HCT116 (cell line): Measurements from ENCODE around the gene IFNLR1. TPM values are rescaled to one million over a fixed set of nuclear protein-coding genes. Genes with fewer than 3 reads are reported as not detected.

Experiments
- ATAC-seq: fragments of 200-7000 bp; cut with Tn5 transposase; 2 replicates; pipeline ENCODE4 v1.9.1; 2020; ENCODE audit warnings: mild to moderate bottlenecking, moderate library complexity
- BruUV-seq: library from RNA; stranded (reverse); fragments of 400-500 nt; replicated peaks from 2 replicates; lab custom pipeline; 2021; lab: Mats Ljungman, UMichigan
- CTCF ChIA-PET: fragments of 300-600 bp; sonication (Branson Sonifier 250); formaldehyde crosslinking; loops from one replicate; lab custom pipeline; 2021; ENCODE audit warnings: antibody characterized with exemption; lab: Charles Lee
- POLR2A ChIA-PET: fragments of 300-600, 350-600 bp; sonication (Branson Sonifier 250); formaldehyde crosslinking; loops from one replicate; lab custom pipeline; 2021; ENCODE audit warnings: antibody characterized with exemption; lab: Charles Lee
- RAD21 ChIA-PET, 2 experiments: fragments of 300-600 bp; sonication (Branson Sonifier 250); formaldehyde crosslinking; loops; one replicate each; lab custom pipeline; 2023; ENCODE audit warnings: low total read pairs in 2 of 2; ENCODE audit not compliant: uncharacterized antibody in 2 of 2, unreplicated experiment in 2 of 2, low non-redundant PET in 1 of 2; lab: Charles Lee
- DNase-seq: peaks from one replicate; pipeline ENCODE4 v3.0.0-alpha.2; 2010; ENCODE audit warnings: low read depth, low spot score
- H2AFZ ChIP-seq: fragments of 200-600 bp; shearing (Covaris generic), sonication (generic); 2 replicates; pipeline ENCODE4 v1.6.1; 2017; ENCODE audit warnings: low read depth, mixed run types, mixed read lengths, antibody characterized with exemption, low read length; ENCODE audit not compliant: poor library complexity, severe bottlenecking
- H3K27ac ChIP-seq: 2 replicates; pipeline ENCODE4 v1.5.1; 2012; ENCODE audit warnings: low read depth, low read length
- H3K27me3 ChIP-seq: fragments of 200-600 bp; sonication (generic); 2 replicates; pipeline ENCODE4 v1.6.1; 2016; ENCODE audit warnings: mixed run types, low read length, mixed read lengths; ENCODE audit not compliant: insufficient read depth
- H3K36me3 ChIP-seq, 2 experiments: fragments of 200-500 bp in 1 of 2; fragments of 200-600 bp in 1 of 2; sonication (Bioruptor generic) in 1 of 2; sonication (generic) in 1 of 2; 2 replicates each; pipeline versions ENCODE4 v1.5.1 to v1.6.1; 2014 to 2016; ENCODE audit warnings: low read length in 2 of 2, inconsistent platforms in 1 of 2, mixed read lengths in 1 of 2, mixed run types in 1 of 2; ENCODE audit not compliant: insufficient read depth in 2 of 2, control insufficient read depth in 1 of 2
- H3K4me1 ChIP-seq, 2 experiments: fragments of 200-600 bp in 1 of 2; sonication (generic) in 1 of 2; 2 replicates each; pipeline versions ENCODE4 v1.5.1 to v1.6.1; 2012 to 2017; ENCODE audit warnings: low read length in 2 of 2, inconsistent platforms in 1 of 2, mild to moderate bottlenecking in 1 of 2, mixed read lengths in 1 of 2, mixed run types in 1 of 2, moderate library complexity in 1 of 2; ENCODE audit not compliant: insufficient read depth in 2 of 2, control insufficient read depth in 1 of 2
- H3K4me2 ChIP-seq: fragments of 200-600 bp; sonication (generic); 2 replicates; pipeline ENCODE4 v1.6.1; 2017; ENCODE audit warnings: mixed run types, low read length, mixed read lengths
- H3K4me3 ChIP-seq, 2 experiments: fragments of 200-600 bp in 1 of 2; sonication (generic) in 1 of 2; replicated peaks in 1 of 2; 2 replicates each; pipeline ENCODE4 v1.5.1; 2011 to 2016; ENCODE audit warnings: low read length in 2 of 2, control low read depth in 1 of 2, low read depth in 1 of 2, mild to moderate bottlenecking in 1 of 2, mixed read lengths in 1 of 2, mixed run types in 1 of 2
- H3K79me2 ChIP-seq: fragments of 200-600 bp; sonication (generic); 2 replicates; pipeline ENCODE4 v1.6.1; 2017; ENCODE audit warnings: mild to moderate bottlenecking, mixed run types, low read length, moderate library complexity, mixed read lengths; ENCODE audit not compliant: insufficient read depth
- H3K9ac ChIP-seq: fragments of 200-600 bp; sonication (generic); 2 replicates; pipeline ENCODE4 v1.6.1; 2016; ENCODE audit warnings: low read length, mixed read lengths
- H3K9me2 ChIP-seq: fragments of 200-600 bp; sonication (generic), shearing (Covaris generic); 2 replicates; pipeline ENCODE4 v1.6.1; 2017; ENCODE audit warnings: mixed run types, mild to moderate bottlenecking, moderate library complexity; ENCODE audit not compliant: insufficient read depth
- H3K9me3 ChIP-seq, 2 experiments: fragments of 200-500 bp in 1 of 2; fragments of 200-600 bp in 1 of 2; sonication (Bioruptor generic) in 1 of 2; sonication (generic) in 1 of 2; 2 replicates each; pipeline ENCODE4 v1.6.1; 2014 to 2017; ENCODE audit warnings: low read length in 2 of 2, mixed read lengths in 2 of 2, inconsistent platforms in 1 of 2, low read depth in 1 of 2, mild to moderate bottlenecking in 1 of 2, mixed run types in 1 of 2, moderate library complexity in 1 of 2; ENCODE audit not compliant: control insufficient read depth in 1 of 2, insufficient read depth in 1 of 2
- H4K20me1 ChIP-seq: fragments of 200-600 bp; sonication (generic), shearing (Covaris generic); 2 replicates; pipeline ENCODE4 v1.6.1; 2017; ENCODE audit warnings: mixed run types, mild to moderate bottlenecking, moderate library complexity; ENCODE audit not compliant: insufficient read depth
- CBX3 ChIP-seq: IDR thresholded peaks from 2 replicates; pipeline ENCODE4 v1.6.1; 2012; ENCODE audit warnings: low read depth
- EGR1 ChIP-seq: IDR thresholded peaks from 2 replicates; pipeline ENCODE4 v1.6.1; 2012; ENCODE audit warnings: low read depth
- EZH2 ChIP-seq: fragments of 200-600 bp; sonication (generic); IDR thresholded peaks from 2 replicates; pipeline ENCODE4 v1.6.1; 2017; ENCODE audit warnings: antibody characterized with exemption, mixed run types
- FOSL1 ChIP-seq: IDR thresholded peaks from 2 replicates; pipeline ENCODE4 v1.6.1; 2012; ENCODE audit warnings: low read depth
- SP1 ChIP-seq: IDR thresholded peaks from 2 replicates; pipeline ENCODE4 v1.6.1; 2012; ENCODE audit warnings: low read depth
- YY1 ChIP-seq: IDR thresholded peaks from 2 replicates; pipeline ENCODE4 v1.6.1; 2011; ENCODE audit warnings: low read length, low read depth, moderate library complexity, mild to moderate bottlenecking; ENCODE audit not compliant: insufficient replicate concordance; ENCODE audit errors: extremely low read depth
- ZBTB33 ChIP-seq: IDR thresholded peaks from 2 replicates; pipeline ENCODE4 v1.6.1; 2011; ENCODE audit warnings: mild to moderate bottlenecking, low read length, moderate library complexity; ENCODE audit not compliant: insufficient replicate concordance; ENCODE audit errors: extremely low read depth
- ZFX ChIP-seq: fragments of 450-650 bp; IDR thresholded peaks from 2 replicates; pipeline ENCODE4 v1.6.1; 2017
- intact Hi-C: fragments of 100-400 bp; cut with micrococcal nuclease; formaldehyde crosslinking; loops from 2 replicates; pipeline ENCODE4 v1.10.0; 2022
- total RNA-seq: library from RNA; stranded (reverse); gene quantifications from one replicate; pipeline ENCODE4 v1.2.1, GENCODE V29; 2021; ENCODE audit not compliant: unreplicated experiment
- TF ChIP-seq, protein P1 (sequence below): IDR thresholded peaks from 2 replicates; pipeline ENCODE4 v1.6.1; 2012

IFNLR1 gene
- total RNA-seq, 1 experiment from 2014 or later, result 7.6 TPM

DNA sequence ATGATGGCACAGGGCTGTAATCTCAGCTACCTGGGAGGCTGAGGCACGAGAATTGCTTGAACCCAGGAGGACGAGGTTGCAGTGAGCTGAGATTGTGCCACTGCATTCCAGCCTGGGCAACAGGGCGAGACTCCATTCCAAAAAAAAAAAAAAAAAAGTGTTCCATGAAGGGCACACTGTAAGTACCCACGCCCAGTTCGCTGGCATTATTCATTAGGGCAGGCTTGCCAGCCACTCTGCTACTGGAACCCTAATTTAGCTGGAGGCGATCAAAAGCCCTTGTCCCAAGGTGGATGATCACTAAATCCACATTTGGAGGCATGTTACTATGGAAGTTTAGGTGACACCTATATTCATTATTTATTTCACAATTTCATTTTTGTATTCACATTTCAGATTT, 5.0 kb downstream of the IFNLR1 start:
- intact Hi-C loops, result no loop called here
- ChIA-PET RAD21 (no interaction called here), POLR2A (no interaction called here)

More for the DNA sequence above, 5.0 kb downstream of the IFNLR1 start:
- H3K4me1 ChIP-seq, result peaks cover 3 to 11% of the 10 kb centered on the region in 2 experiments; a peak in 3 of 4 replicates
- peaks cover 14% of the 10 kb centered on the region; the same call in 1 of the 2 replicates for H3K79me2 ChIP-seq
- H3K4me3 ChIP-seq, result no peak overlapping the region
- H3K27ac ChIP-seq, result no peak overlapping the region
- H3K9me3 ChIP-seq, result no peaks in the 10 kb centered on the region
- TF ChIP-seq SP1 (no peak), ZFX (no peak), EGR1 (no peak), ZBTB33 (no peak), CBX3 (no peak), FOSL1 (no peak), YY1 (no peak), EZH2 (no peak)
- TF ChIP-seq, protein P1, sequence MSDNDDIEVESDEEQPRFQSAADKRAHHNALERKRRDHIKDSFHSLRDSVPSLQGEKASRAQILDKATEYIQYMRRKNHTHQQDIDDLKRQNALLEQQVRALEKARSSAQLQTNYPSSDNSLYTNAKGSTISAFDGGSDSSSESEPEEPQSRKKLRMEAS, result no peak
- H3K27me3 ChIP-seq, result no peaks in the 10 kb centered on the region
- no TSS peak for BruUV-seq
- no peaks in the 10 kb centered on the region for H4K20me1 ChIP-seq
- CTCF ChIA-PET, result interaction anchor here (0.7 kb wide), 1 partner anchor 778 kb away, joined by 3 read pairs; no protein-coding TSS in a partner anchor
- no peak overlapping the region for H2AFZ ChIP-seq
- H3K36me3 ChIP-seq, result no peaks in the 10 kb centered on the region
- no peak overlapping the region for H3K4me2 ChIP-seq
- DNase-seq (no peak), ATAC-seq (no peak)
- no peaks in the 10 kb centered on the region for H3K9me2 ChIP-seq
- no peak overlapping the region for H3K9ac ChIP-seq
